Measurements from ENCODE around the gene CA12. TPM values are rescaled to one million over a fixed set of nuclear protein-coding genes. Genes with fewer than 3 reads are reported as not detected.

The CA12 gene
- total RNA-seq, 1 donor from 2014 or later = 6.7 TPM

- DNase-seq (no peak), ATAC-seq (no peak)
- H3K36me3 ChIP-seq = no peaks in the 10 kb centered on the region
- H3K4me3 ChIP-seq = no peak overlapping the region
- no peak overlapping the region for H3K27ac ChIP-seq
- intact Hi-C loops (cut with DNase I) = no loop called here
- TF ChIP-seq, protein P1, sequence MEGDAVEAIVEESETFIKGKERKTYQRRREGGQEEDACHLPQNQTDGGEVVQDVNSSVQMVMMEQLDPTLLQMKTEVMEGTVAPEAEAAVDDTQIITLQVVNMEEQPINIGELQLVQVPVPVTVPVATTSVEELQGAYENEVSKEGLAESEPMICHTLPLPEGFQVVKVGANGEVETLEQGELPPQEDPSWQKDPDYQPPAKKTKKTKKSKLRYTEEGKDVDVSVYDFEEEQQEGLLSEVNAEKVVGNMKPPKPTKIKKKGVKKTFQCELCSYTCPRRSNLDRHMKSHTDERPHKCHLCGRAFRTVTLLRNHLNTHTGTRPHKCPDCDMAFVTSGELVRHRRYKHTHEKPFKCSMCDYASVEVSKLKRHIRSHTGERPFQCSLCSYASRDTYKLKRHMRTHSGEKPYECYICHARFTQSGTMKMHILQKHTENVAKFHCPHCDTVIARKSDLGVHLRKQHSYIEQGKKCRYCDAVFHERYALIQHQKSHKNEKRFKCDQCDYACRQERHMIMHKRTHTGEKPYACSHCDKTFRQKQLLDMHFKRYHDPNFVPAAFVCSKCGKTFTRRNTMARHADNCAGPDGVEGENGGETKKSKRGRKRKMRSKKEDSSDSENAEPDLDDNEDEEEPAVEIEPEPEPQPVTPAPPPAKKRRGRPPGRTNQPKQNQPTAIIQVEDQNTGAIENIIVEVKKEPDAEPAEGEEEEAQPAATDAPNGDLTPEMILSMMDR (IDR thresholded peaks at IDR 0.05) = no peak
- no peaks in the 10 kb centered on the region for H3K9me3 ChIP-seq
- no peaks in the 10 kb centered on the region for H3K4me1 ChIP-seq
- H3K27me3 ChIP-seq = no peaks in the 10 kb centered on the region
These were observed 16.8 kb upstream of the CA12 start for GRCh38 chr15:63398456-63398855.

GRCh38 chr15:63396152-63396928, 14.7 kb upstream of the CA12 start:
- Histone ChIP-seq H3K4me3 (no peak overlapping the region), H3K36me3 (no peaks in the 10 kb centered on the region), H3K4me1 (no peaks in the 10 kb centered on the region), H3K9me3 (no peaks in the 10 kb centered on the region), H3K27me3 (no peaks in the 10 kb centered on the region), H3K27ac (no peak overlapping the region)
- DNase-seq = no peak
- TF ChIP-seq, protein P1 (IDR thresholded peaks at IDR 0.05) = no peak
- ATAC-seq = peak; percentile 92
- intact Hi-C loops (cut with DNase I) = no loop called here

DNA sequence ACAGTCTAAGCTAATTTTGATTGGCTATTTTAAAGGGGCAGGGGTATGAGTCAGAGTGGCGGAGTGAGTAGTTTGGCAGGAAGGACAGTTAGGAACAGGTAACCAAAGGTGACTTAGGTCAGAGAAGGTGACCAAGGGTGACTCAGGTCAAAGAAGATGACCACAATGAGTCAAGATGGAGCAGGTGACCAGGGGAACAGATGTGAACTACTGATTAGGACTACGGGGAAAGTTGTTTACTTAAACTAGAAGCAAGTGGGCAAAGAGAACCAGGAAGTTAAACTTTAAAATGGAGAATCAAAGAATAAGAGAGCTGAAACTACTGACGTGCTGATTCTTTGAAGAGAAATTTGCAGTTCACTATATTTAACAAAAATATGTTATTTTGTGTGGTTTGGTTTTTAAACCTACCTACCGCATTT, 14.1 kb upstream of the CA12 start:
- no peak for DNase-seq
- H3K27me3 ChIP-seq = no peaks in the 10 kb centered on the region
- no peaks in the 10 kb centered on the region for H3K36me3 ChIP-seq
- no peaks in the 10 kb centered on the region for H3K4me1 ChIP-seq
- intact Hi-C loops (cut with DNase I) = no loop called here
- TF ChIP-seq, protein P1 (IDR thresholded peaks at IDR 0.05) = no peak
- no peak overlapping the region for H3K27ac ChIP-seq
- ATAC-seq = no peak
- H3K9me3 ChIP-seq = no peaks in the 10 kb centered on the region
- H3K4me3 ChIP-seq = no peak overlapping the region

- no peak overlapping the region for H3K4me3 ChIP-seq
- H3K27ac ChIP-seq = no peak overlapping the region
- no peaks in the 10 kb centered on the region for H3K27me3 ChIP-seq
- DNase-seq = no peak
- intact Hi-C loops (cut with DNase I) = no loop called here
- TF ChIP-seq, protein P1 (IDR thresholded peaks at IDR 0.05) = no peak
- no peak for ATAC-seq
- H3K4me1 ChIP-seq = no peaks in the 10 kb centered on the region
- H3K36me3 ChIP-seq = no peaks in the 10 kb centered on the region
- no peaks in the 10 kb centered on the region for H3K9me3 ChIP-seq
These were observed 10.8 kb upstream of the CA12 start for GRCh38 chr15:63392361-63393009.

DNA sequence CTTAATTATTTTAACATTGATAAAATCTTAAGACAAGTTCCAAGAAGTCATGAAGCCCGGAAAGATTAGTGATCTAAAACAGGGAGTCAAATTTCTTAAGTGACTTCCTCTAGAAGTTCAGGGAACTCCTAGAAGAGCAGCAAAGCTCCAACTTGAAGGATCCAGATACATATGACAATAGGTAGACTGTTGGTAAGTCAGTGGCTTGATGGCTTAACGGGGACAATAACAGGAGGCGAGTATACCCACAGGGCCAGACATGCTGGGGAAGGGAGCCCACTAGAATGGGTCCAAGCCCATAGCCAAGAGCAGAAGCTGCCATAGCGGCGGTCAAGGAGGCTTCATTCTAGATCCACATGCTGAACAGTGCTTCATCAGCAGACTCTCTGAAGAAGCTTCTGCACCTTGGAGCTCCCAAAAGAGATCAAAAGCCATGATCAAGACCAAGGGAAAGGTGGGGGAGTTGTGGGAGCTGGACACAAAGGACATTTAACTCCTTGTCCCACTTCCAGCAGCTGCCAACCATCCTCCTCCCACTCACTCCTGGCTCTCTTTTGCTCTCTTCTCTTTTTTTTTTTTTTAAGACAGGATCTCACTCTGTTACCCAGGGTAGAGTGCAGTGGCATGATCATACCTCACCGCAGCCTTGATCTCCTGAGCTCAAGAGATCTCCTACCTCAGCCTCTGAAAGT, 10.2 kb upstream of the CA12 start:
- TF ChIP-seq, protein P1 (IDR thresholded peaks at IDR 0.05) = no peak
- DNase-seq = no peak
- no peak overlapping the region for H3K4me3 ChIP-seq
- no peaks in the 10 kb centered on the region for H3K27me3 ChIP-seq
- intact Hi-C loops (cut with DNase I) = no loop called here
- H3K27ac ChIP-seq = no peak overlapping the region
- H3K4me1 ChIP-seq = no peaks in the 10 kb centered on the region
- no peak for ATAC-seq
- H3K9me3 ChIP-seq = no peaks in the 10 kb centered on the region
- no peaks in the 10 kb centered on the region for H3K36me3 ChIP-seq

All from upper lobe of right lung (tissue), 1 donor.